OCI-LY1 (cell line): Measurements from ENCODE around the gene PTPRT.

Experiments used
- CTCF ChIP-seq: fragments of 200-600 bp; sonication (generic), shearing (Covaris generic); IDR thresholded peaks from 2 replicates; pipeline ENCODE4 v1.5.1; 2017; ENCODE audit warnings: mild to moderate bottlenecking, antibody characterized with exemption, low read length, moderate library complexity, mixed read lengths
- EZH2 ChIP-seq: fragments of 200-600 bp; sonication (generic), shearing (Covaris generic); IDR thresholded peaks from 2 replicates; pipeline ENCODE4 v1.8.0; 2017; ENCODE audit warnings: borderline replicate concordance, mixed run types, mild to moderate bottlenecking, antibody characterized with exemption, low read length, moderate library complexity, mixed read lengths

GRCh38 chr20:42254673-42255072 lies 935.0 kb downstream of the PTPRT start:
- no peak for TF ChIP-seq CTCF
- TF ChIP-seq EZH2 = no peak
